GM18858 (cell line): Measurements from ENCODE around the gene CLINT1.
"Not testable (repeated sequence)": the region's sequence is repeated elsewhere in the genome, so short reads cannot be mapped to it uniquely, and the experiment has no call there.

ENCODE experiments used
- ATAC-seq: cut with Tn5 transposase; IDR thresholded peaks from one replicate; pipeline ENCODE4 v1.9.1; 2021; ENCODE audit not compliant: unreplicated experiment

The CLINT1 gene

GRCh38 chr5:157864067-157864466 is 5.1 kb upstream of the CLINT1 start:
- no peak for ATAC-seq

DNA sequence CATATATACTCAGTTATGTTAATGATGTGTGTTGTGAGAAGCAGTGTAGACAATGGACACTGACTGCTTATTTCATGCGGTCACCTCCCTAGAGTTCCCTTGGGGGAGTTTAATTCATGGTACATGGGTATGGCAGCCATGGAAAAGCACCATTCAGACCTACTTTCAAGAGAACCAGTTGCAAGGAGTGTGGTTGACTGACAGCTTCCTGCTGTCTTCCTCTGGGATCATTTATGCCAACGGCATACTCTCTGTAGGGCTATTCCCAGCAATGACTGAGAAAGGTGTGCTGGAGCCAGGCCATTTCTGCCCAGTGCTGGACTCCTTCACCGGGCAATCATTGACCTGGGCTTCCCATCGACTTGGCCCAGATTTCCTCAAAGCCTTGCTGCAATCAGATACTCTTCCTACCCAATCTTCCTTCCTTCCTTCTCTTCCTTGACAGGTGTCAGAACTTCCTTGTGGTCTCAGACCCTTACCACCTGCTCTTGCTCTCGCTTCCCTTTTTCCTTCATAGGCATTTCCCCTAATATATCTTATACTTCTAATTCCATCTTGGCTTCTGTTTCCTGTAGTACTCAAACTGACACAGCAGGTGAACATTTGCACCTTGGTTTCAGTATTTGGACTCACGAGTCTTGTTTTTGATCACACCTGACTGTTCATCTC is 3.4 kb upstream of the CLINT1 start:
- no peak for ATAC-seq

- peak; percentile 67 for ATAC-seq
Measured at GRCh38 chr5:157860898-157861890, 2.2 kb upstream of the CLINT1 start.

- no peak for ATAC-seq
Measured at GRCh38 chr5:157859227-157859575, 256 bp upstream of the CLINT1 start.

GRCh38 chr5:157857816-157858526 is 974 bp downstream of the CLINT1 start:
- no peak for ATAC-seq

GRCh38 chr5:157855404-157855994 is 3.4 kb downstream of the CLINT1 start:
- ATAC-seq, result no peak

DNA sequence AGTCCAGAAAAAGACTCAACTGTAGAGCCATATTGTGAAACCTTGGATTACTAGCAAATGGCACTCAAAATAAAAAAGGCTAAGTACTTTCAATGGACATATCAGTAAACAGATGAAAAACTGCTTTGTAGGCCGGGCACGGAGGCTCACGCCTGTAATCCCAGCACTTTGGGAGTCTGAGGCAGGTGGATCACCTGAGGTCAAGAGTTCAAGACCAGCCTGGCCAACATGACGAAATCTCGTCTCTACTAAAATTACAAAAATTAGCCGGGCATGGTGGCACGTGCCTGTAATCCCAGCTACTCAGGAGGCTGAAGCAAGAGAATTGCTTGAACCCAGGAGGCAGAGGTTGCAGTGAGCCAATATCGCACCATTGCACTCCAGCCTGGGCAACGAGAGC is 5.6 kb downstream of the CLINT1 start:
- not testable (repeated sequence) for ATAC-seq

- no peak for ATAC-seq
Measured at GRCh38 chr5:157845914-157846598, 12.9 kb downstream of the CLINT1 start.

DNA sequence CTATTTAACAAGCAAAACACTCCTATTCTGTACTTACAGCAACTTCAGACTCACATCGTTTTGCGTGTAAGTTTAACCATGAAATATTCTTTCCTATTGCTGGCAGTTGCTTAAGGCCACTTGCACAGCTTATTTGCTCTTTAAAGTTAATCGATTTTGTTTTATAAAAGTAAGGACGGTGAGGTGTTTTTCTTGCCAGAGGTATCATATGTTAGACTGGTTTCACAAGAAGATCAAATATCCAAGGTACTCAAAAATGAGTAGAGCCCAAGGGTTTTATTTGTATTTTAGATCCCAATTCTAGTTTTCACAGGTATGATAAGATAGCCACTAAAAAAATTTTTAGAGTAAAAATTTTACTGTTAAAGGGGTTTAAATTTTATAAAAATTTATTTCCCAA is 16.2 kb downstream of the CLINT1 start:
- ATAC-seq, result no peak

GRCh38 chr5:157842185-157842584 is 16.8 kb downstream of the CLINT1 start:
- ATAC-seq, result no peak

- ATAC-seq, result no peak
Measured at GRCh38 chr5:157839157-157839795, 19.7 kb downstream of the CLINT1 start.

- no peak for ATAC-seq
Measured at GRCh38 chr5:157836121-157836753, 22.7 kb downstream of the CLINT1 start.

- no peak for ATAC-seq
Measured at GRCh38 chr5:157835041-157835440, 23.9 kb downstream of the CLINT1 start.

DNA sequence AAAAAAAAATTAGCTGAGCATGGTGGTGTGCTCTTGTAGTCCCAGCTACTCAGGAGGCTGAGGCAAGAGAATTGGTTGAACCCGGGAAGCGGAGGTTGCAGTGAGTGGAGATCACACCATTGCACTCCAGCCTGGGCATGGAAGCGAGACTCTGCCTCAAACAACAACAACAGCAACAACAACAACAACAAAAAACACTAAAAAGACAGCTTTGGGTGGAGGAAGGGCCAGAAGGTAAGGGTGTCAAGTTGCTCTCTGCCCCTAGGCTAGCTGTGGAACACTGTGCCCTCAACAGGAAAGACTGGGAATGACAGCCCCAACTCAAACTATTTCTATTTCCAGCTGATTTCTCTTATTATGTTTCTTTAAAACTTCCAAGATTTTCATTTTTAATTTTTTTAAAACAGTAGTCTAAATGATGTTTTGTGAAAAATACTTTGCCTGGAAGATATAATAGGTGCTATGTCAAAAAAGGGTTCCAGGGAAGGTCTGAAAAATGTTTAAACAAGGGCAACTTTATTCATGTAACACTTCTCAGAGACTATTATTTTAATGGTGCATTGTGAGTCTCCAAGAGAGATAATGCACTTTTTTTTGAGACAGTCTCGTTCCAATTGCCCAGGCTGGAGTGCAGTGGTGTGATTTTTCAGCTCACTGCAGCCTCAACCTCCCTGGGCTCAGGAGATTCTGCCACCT is 29.9 kb downstream of the CLINT1 start:
- no peak for ATAC-seq

DNA sequence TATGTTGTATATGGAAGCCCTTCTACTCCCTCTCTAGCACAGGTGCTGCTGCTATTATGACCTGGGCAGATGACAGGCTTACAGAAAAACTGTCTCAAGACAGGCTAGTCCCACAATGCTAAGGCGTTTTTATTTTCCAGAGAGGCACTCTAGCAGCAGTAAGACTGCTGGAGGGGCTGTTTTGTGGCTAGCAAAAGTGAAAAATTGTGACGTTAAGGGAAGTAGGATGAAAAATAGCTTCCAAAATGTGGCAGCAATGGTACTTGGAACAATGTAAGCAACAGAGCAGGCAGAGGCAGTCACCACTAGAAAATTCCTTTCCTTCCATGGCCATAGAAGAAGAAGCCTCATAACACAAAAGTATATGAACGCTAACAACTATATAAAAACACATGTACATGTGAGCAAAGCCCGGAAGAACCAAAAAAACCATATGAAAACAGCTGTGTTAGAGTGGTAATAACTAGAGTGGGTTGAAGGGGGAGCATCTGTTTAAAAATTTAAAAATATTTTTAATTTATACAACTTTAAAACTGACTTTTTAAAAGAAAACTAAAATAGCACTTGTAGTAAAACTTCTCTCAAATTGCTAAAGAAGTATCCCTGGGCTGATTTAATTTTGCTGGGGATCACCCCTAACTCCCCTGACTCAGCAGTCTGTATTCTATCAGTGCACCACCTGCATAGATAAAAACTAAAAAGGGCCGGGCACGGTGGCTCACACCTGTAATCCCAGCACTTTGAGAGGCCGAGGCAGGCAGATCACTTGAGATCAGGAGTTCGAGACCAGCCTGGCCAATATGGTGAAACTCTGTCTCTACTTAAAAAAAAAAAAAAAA is 30.6 kb downstream of the CLINT1 start:
- no peak for ATAC-seq

- no peak for ATAC-seq
Measured at GRCh38 chr5:157827423-157827822, 31.5 kb downstream of the CLINT1 start.

GRCh38 chr5:157823655-157824054 is 35.3 kb downstream of the CLINT1 start:
- no peak for ATAC-seq
